Measurements from ENCODE around the gene ENDOU.

Gene ENDOU

DNA sequence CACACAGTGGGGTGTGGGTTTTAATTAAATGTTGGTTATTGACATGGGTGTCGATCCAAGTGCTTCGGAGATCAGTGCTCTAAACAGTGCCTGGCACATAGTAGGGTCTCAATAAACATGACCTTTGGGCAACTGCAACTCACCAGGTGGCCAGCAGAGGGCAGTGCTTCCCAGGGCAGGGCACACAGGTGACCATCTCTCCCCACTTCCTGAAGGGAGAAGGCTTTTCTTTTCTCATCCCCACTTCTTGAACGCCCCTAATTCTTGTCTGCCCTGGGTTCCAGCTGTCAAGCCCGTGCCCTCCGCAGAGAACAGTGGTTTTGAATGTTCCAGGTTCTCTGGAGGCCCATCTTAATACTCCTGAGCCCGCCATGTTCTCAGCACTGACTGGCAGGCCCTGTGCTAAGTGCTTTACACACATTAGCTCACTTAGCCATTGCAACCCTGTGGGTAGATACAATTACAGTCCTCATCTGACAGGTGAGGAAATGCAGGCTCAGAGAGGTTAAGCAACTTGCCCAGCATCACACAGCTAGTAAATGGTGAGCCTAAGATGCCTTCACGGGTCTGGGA is 17.0 kb upstream of the ENDOU start:
- no peak for DNase-seq

GRCh38 chr12:47741340-47741703 is 16.0 kb upstream of the ENDOU start:
- peak; percentile 93 for DNase-seq

DNA sequence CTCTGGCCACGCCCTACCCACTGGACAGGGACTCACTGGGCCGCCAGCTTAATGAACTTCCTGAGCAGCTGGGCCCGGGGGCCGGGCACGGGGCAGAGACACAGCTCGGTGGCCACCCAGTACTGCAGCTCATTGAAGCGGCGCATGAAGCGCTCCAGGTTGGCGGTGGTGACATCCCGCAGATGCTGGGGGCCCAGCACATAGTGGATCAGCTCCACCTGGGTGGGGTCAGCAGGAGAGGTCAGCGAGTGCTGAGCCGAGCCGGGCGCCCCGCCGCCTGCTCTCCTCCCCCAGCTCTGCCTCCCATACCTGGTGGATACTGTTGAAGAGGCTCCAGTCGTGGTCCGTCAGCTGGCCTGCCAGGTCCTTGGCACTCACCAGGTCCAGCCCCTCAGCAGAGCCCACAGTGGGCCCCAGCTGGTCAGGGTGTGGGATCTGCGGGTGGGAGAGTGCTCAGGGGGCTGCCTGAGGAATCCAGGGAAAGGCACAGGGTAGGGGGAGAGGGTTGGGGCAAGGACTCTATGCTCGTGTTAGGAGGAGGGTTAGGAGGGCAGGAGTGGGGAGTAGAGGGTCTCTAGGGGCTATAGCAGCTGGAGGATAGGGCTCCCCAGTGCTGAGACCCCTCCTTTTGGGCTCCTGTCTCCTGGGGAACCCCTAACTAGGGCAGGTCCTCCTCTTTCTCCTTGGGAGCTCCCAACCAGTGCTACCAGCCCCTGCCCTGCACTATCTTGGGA is 15.5 kb upstream of the ENDOU start:
- no peak for DNase-seq

DNA sequence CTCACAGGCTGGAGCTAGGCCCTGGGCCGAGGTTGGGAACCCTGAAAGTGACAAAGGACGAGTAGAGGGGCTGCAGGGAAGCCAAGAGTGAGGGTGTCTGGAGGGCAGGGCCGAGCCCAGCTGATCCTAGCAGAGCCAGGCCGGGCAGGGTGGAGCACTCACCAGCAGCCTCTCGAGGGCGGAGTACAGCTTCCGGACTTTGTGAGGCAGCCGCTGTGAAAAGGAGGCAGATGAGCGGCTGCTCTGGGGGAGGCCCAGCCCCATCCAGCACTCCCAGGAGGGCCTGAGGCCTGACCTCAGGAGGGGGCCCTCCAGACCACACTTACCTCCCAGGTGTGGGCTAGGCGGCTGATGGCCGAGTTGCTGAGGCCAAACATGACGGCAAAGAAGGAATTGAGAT is 14.7 kb upstream of the ENDOU start:
- no peak for DNase-seq

- DNase-seq, result no peak
These were observed 14.0 kb upstream of the ENDOU start for GRCh38 chr12:47739297-47739696.

DNA sequence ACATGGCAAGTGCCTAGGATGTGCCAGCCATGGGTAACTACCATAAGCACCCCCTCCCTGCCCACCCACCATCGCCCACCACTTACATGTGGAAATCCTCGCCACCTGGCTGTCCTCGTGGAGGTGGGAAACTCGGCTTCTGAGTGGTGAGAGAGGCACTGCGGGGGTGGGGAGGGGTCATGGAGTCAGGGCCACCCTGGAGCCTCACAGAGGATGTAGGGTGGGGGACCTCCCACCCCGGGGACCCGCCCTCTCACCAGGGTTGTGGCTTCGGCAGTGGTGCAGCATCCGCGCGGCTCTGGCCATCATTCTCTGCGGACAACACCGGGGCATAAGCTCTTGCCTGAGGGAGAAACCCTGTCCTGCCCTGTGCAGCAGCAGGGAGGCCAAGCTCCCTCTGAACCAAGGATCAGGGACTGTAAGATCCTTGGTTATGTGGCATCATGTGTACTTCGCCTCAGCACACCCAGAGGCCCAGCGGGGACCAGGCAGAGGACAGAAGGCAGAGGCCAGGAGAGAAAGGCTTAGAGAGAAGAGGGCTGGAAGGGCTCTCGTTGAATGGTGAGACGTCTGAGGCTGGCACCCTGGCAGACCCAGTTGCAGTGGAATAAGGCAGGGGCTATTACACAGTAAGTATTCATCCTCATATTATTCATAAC is 12.8 kb upstream of the ENDOU start:
- no peak for DNase-seq

DNA sequence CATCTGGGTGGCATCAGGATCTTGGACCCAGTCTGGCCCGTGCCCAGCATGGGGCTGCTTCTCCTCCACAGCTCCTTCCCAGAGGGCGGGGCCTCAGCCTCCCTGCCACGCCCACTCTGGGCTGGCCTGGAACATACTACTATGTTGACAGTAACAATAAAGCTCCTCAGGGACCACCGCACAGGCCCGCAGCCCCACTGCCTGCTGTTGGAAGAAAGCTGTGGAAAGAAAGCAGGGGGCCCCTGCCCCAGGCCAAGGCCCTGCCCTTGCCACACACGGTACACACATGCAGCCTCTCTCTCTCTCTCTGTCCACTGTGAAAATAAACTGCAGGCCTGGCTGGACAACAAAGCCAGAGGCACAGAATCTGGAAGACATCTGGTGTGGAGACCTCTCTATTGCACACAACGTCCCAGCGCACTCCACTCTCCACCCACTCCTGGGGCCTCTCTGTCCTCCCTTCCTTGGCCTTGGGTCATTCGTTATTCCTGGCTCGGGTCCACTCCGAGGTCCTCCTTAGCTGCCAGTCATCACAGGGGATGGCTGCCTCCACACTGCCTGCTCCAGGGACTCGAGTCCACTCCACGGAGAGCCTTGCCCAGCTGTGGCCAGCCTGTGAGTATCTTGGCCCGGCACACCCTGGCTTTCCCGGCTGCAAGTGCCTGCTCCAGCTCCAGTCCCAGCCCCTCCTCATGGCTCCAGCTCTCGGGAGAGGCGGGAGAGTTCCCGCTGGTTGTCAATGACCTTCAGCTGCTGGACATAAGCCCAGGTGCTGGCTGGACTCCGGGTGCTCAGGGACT is 11.8 kb upstream of the ENDOU start:
- peak; percentile 82 for DNase-seq

GRCh38 chr12:47736216-47736615 is 10.9 kb upstream of the ENDOU start:
- DNase-seq, result no peak

- DNase-seq, result no peak
These were observed 10.4 kb upstream of the ENDOU start for GRCh38 chr12:47735649-47736048.

GRCh38 chr12:47734725-47735480 is 9.6 kb upstream of the ENDOU start:
- DNase-seq, result peak; percentile 52

GRCh38 chr12:47733142-47733541 is 7.9 kb upstream of the ENDOU start:
- no peak for DNase-seq

GRCh38 chr12:47732504-47732903 is 7.2 kb upstream of the ENDOU start:
- DNase-seq, result no peak

GRCh38 chr12:47731723-47732122 is 6.4 kb upstream of the ENDOU start:
- DNase-seq, result no peak

GRCh38 chr12:47730341-47730744 is 5.1 kb upstream of the ENDOU start:
- no peak for DNase-seq

GRCh38 chr12:47729233-47729632 is 3.9 kb upstream of the ENDOU start:
- no peak for DNase-seq

GRCh38 chr12:47725893-47726292 is 603 bp upstream of the ENDOU start:
- DNase-seq, result no peak

GRCh38 chr12:47722941-47723631 is 2.2 kb downstream of the ENDOU start:
- DNase-seq, result peak; percentile 65

- no peak for DNase-seq
These were observed 3.0 kb downstream of the ENDOU start for GRCh38 chr12:47722136-47722834.

DNA sequence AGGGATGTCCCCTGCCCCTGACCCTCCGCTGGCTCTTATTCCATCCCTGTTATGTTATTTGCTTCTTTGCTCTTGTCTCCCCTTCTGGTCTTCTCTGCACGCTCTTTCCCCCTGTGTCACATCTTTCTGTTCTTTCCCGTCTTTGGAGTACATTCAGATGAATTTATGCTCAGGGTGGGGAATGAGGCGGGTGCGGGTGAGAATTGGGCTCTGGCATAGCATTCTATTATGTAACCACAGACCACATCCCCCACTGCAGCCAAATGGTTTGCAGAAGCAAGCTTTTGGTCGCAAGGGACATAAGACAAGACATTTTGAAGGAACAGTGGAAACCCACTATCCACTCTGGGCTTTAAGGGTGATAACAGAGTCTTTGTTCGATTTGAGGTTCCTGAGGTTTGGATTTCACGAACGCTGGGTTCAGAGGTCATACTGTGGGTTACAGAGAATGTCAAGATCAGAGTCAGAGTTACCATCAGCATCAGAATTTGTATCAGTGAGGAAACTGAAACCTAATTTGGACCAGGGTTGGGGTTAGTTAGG is 3.8 kb downstream of the ENDOU start:
- no peak for DNase-seq

DNA sequence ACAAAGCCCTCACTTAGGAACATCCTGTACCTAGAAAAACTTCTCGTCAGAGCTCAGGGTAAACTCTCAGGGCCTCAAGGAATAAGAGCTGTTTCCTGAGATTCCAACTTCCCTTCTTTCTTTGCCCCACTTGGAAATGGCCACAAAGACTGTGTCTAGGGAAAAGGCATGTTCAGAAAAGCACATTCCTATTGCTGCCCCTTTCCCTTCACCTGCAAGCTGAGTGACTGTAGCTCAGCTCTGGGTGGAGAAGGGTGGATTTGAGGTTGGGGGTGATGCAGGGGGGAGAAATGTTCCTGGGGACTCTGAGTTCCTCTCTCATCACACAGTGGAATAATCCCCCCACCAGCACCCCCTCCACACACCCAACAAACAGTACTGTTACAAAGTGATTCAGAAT is 6.8 kb downstream of the ENDOU start:
- no peak for DNase-seq
